Gastroesophageal sphincter (tissue), 4 donors: ENCODE results near the gene PALMD. TPM values are rescaled to one million over a fixed set of nuclear protein-coding genes. Genes with fewer than 3 reads are reported as not detected.

Source experiments
- ATAC-seq: fragments of 150-250 bp; one replicate; pipeline ENCODE4 v1.9.1; 2016; ENCODE audit warnings: mild to moderate bottlenecking, moderate library complexity
- H3K27ac ChIP-seq, 4 donors: fragments of 200-600 bp; sonication (generic) in 3 of 4; 1 replicate in 3 of 4; 2 replicates in 1 of 4; pipeline ENCODE4 v1.5.1; 2016 to 2019
- H3K27me3 ChIP-seq: fragments of 200-600 bp; sonication (generic); one replicate; pipeline ENCODE4 v1.5.1; 2019
- H3K36me3 ChIP-seq, 2 donors: fragments of 200-600 bp; sonication (generic); one replicate each; pipeline ENCODE4 v1.5.1; 2019; ENCODE audit warnings: control low read depth in 1 of 2
- H3K4me1 ChIP-seq, 3 donors: fragments of 200-600 bp; sonication (generic); 1 replicate in 2 of 3; 2 replicates in 1 of 3; pipeline ENCODE4 v1.5.1; 2016 to 2019; ENCODE audit warnings: control low read depth in 2 of 3
- H3K4me3 ChIP-seq, 2 donors: fragments of 200-600 bp; sonication (generic); one replicate each; pipeline ENCODE4 v1.5.1; 2019; ENCODE audit warnings: mild to moderate bottlenecking in 1 of 2, moderate library complexity in 1 of 2
- H3K9me3 ChIP-seq, 3 donors: fragments of 200-600 bp; sonication (generic); one replicate each; pipeline ENCODE4 v1.5.1; 2017 to 2019; ENCODE audit warnings: control low read depth in 2 of 3
- CTCF ChIP-seq, 4 experiments: fragments of 200-600 bp in 2 of 4; fragments of 450-650 bp in 2 of 4; sonication (generic) in 1 of 4; IDR thresholded peaks; one replicate each; pipeline ENCODE4 v1.5.1; 2017 to 2019; ENCODE audit warnings: antibody characterized with exemption in 4 of 4, mild to moderate bottlenecking in 2 of 4, moderate library complexity in 2 of 4
- EP300 ChIP-seq: sonication (generic); formaldehyde crosslinking; IDR thresholded peaks from one replicate; pipeline ENCODE4 v1.6.1; 2017; ENCODE audit warnings: antibody characterized with exemption, mild to moderate bottlenecking
- POLR2A ChIP-seq, 2 donors: fragments of 450-650 bp; IDR thresholded peaks; one replicate each; pipeline ENCODE4 v1.6.1; 2017; ENCODE audit warnings: antibody characterized with exemption in 2 of 2, mild to moderate bottlenecking in 2 of 2, moderate library complexity in 1 of 2
- POLR2AphosphoS5 ChIP-seq: sonication (generic); formaldehyde crosslinking; IDR thresholded peaks from one replicate; pipeline ENCODE4 v1.6.1; 2017; ENCODE audit warnings: antibody characterized with exemption
- WGBS, 2 donors: methylation state at CpG; one replicate each; pipeline ENCODE4 v1.1.5; 2018; ENCODE audit warnings: low coverage in 1 of 2; 5-methylcytosine and 5-hydroxymethylcytosine counted together
- total RNA-seq, 4 donors: library from RNA; depleted of rRNA; stranded (reverse); fragments of >200 nt; gene quantifications; one replicate each; pipeline ENCODE4 v1.1.0, GENCODE V29; 2016

PALMD gene
- total RNA-seq, 4 donors from 2014 or later: 11.7 to 46.7 (median 23.8) TPM

- Histone ChIP-seq H3K4me3 (peak overlapping the region; percentile 50 to 72), H3K27me3 (no peaks in the 10 kb centered on the region), H3K9me3 (no peaks in the 10 kb centered on the region), H3K27ac (peak overlapping the region; percentile 68 to 85 (median 84)), H3K36me3 (no peaks in the 10 kb centered on the region), H3K4me1 (peaks cover 13 to 78% (median 14%) of the 10 kb centered on the region in 3 donors)
- ATAC-seq: no peak
- no peak for TF ChIP-seq EP300
- TF ChIP-seq POLR2A (IDR thresholded peaks at IDR 0.05): no peak
- no peak for TF ChIP-seq CTCF (IDR thresholded peaks at IDR 0.05)
- TF ChIP-seq POLR2AphosphoS5: no peak
- 28 to 41% methylated on average over 3 to 4 of the region's 4 CpGs for WGBS, 2 donors
Observed at GRCh38 chr1:99647490-99647889, 1.6 kb downstream of the PALMD start.

DNA sequence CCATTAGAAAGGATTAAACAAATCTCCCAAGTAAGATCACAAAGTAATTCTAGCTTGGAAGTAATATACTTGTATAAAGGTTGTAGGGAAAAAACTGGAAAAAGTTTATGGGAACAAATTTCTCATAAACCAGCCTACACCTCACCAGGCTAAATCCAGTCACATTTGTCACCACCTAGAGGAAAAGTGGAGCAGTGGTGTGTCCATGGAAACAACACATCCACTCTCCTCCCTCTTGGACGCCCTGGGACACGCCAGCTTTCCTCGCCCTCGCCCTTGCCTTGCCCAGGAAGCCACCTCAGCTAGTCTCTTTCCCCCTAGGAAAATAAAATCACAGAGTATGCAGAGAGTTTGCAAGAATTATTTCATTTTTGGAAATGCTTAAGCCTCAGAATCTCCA lies 2.2 kb downstream of the PALMD start:
- H3K4me3 ChIP-seq: peak overlapping the region in 1 of 2 donors; percentile 50
- TF ChIP-seq EP300: no peak
- TF ChIP-seq CTCF (IDR thresholded peaks at IDR 0.05): peak in 3 of 4 experiments; percentile 19 to 47 (median 30)
- no peak for TF ChIP-seq POLR2A (IDR thresholded peaks at IDR 0.05)
- H3K9me3 ChIP-seq: no peaks in the 10 kb centered on the region
- no peaks in the 10 kb centered on the region for H3K36me3 ChIP-seq
- peaks cover 13 to 84% (median 14%) of the 10 kb centered on the region in 3 donors for H3K4me1 ChIP-seq
- H3K27ac ChIP-seq: peak overlapping the region; percentile 68 to 85 (median 84)
- H3K27me3 ChIP-seq: no peaks in the 10 kb centered on the region
- ATAC-seq: peak; percentile 58
- WGBS, 2 donors: 39 to 77% methylated on average over 4 of the region's 4 CpGs

- TF ChIP-seq EP300: no peak
- no peak for TF ChIP-seq POLR2AphosphoS5
- TF ChIP-seq CTCF (IDR thresholded peaks at IDR 0.05): no peak
- Histone ChIP-seq H3K9me3 (no peaks in the 10 kb centered on the region), H3K27ac (peak overlapping the region; percentile 50 to 72 (median 59)), H3K27me3 (no peaks in the 10 kb centered on the region), H3K4me1 (peaks cover 9 to 76% (median 11%) of the 10 kb centered on the region in 3 donors), H3K36me3 (no peaks in the 10 kb centered on the region), H3K4me3 (peak overlapping the region in 1 of 2 donors; percentile 18)
- no peak for ATAC-seq
- WGBS, 2 donors: 33 to 37% methylated on average over 2 of the region's 2 CpGs
Observed at GRCh38 chr1:99650030-99650429, 4.1 kb downstream of the PALMD start.

- WGBS, 2 donors: 21 to 67% methylated on average over 3 of the region's 3 CpGs
- H3K27me3 ChIP-seq: no peaks in the 10 kb centered on the region
- ATAC-seq: no peak
- H3K4me3 ChIP-seq: no peak overlapping the region
- H3K4me1 ChIP-seq: peaks cover 9 to 67% (median 11%) of the 10 kb centered on the region in 3 donors
- H3K27ac ChIP-seq: peak overlapping the region; percentile 50 to 72 (median 59)
- TF ChIP-seq EP300: no peak
- TF ChIP-seq POLR2A (IDR thresholded peaks at IDR 0.05): no peak
- TF ChIP-seq CTCF (IDR thresholded peaks at IDR 0.05): no peak
- TF ChIP-seq POLR2AphosphoS5: no peak
- no peaks in the 10 kb centered on the region for H3K36me3 ChIP-seq
- H3K9me3 ChIP-seq: no peaks in the 10 kb centered on the region
Observed at GRCh38 chr1:99650773-99651437, 5.0 kb downstream of the PALMD start.

DNA sequence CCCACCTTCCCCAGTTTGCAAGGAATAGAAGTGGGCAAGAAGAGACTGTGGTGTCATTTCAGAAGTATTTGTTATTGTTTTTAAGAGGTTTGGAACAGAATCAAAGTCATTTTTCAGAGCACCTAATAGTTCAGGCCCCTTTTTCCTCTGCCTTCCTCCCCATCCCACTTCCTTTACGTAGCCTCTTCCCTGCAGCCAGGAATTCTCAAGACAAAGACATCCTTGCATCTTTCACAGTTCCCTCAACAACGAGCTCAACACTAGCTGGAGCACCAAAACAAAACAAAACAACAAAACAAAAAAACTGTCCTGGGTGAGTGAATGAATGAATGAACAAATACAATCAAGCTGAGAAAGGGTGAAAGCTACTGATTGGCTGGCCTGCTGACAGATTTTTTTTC lies 7.0 kb downstream of the PALMD start:
- no peaks in the 10 kb centered on the region for H3K36me3 ChIP-seq
- H3K27ac ChIP-seq: peak overlapping the region in 3 of 4 donors; percentile 32 to 60 (median 48)
- peaks cover 9 to 47% (median 11%) of the 10 kb centered on the region in 3 donors for H3K4me1 ChIP-seq
- TF ChIP-seq CTCF (IDR thresholded peaks at IDR 0.05): no peak
- no peak for TF ChIP-seq POLR2AphosphoS5
- TF ChIP-seq EP300: no peak
- no peak for TF ChIP-seq POLR2A (IDR thresholded peaks at IDR 0.05)
- 46 to 61% methylated on average over 2 of the region's 2 CpGs for WGBS, 2 donors
- H3K9me3 ChIP-seq: no peaks in the 10 kb centered on the region
- ATAC-seq: no peak
- H3K27me3 ChIP-seq: no peaks in the 10 kb centered on the region
- H3K4me3 ChIP-seq: no peak overlapping the region
